ENCODE data around the gene TTC39A.

Gene TTC39A

GRCh38 chr1:51280321-51280978 lies 49.9 kb downstream of the TTC39A start:
- no peak for DNase-seq (ENCODE audit: low read depth)
- H3K4me3 ChIP-seq (ENCODE audit: low read depth, low read length): no peak overlapping the region
- TF ChIP-seq MAX (IDR thresholded peaks at IDR 0.05; ENCODE audit: low read depth, low read length) (no peak), CTCF (IDR thresholded peaks at IDR 0.05; ENCODE audit: low read depth, low read length) (no peak)

GRCh38 chr1:51276286-51276685 lies 54.1 kb downstream of the TTC39A start:
- H3K4me3 ChIP-seq (ENCODE audit: low read depth, low read length): no peak overlapping the region
- TF ChIP-seq MAX (IDR thresholded peaks at IDR 0.05; ENCODE audit: low read depth, low read length) (no peak), MYC (IDR thresholded peaks at IDR 0.05; ENCODE audit: low read depth, low read length) (no peak), CTCF (IDR thresholded peaks at IDR 0.05; ENCODE audit: low read depth, low read length) (no peak), POLR2A (IDR thresholded peaks at IDR 0.05; ENCODE audit: extremely low read depth, insufficient read length) (no peak)
- DNase-seq (ENCODE audit: low read depth): no peak

- no peak for TF ChIP-seq POLR2A (IDR thresholded peaks at IDR 0.05; ENCODE audit: extremely low read depth, insufficient read length)
- DNase-seq (ENCODE audit: low read depth): no peak
- H3K4me3 ChIP-seq (ENCODE audit: low read depth, low read length): no peak overlapping the region
Observed at GRCh38 chr1:51274676-51275075, 55.7 kb downstream of the TTC39A start.

- H3K4me3 ChIP-seq (ENCODE audit: low read depth, low read length): no peak overlapping the region
- DNase-seq (ENCODE audit: low read depth): no peak
- TF ChIP-seq CTCF (IDR thresholded peaks at IDR 0.05; ENCODE audit: low read depth, low read length) (no peak), MAX (IDR thresholded peaks at IDR 0.05; ENCODE audit: low read depth, low read length) (no peak), POLR2A (IDR thresholded peaks at IDR 0.05; ENCODE audit: extremely low read depth, insufficient read length) (no peak), MYC (IDR thresholded peaks at IDR 0.05; ENCODE audit: low read depth, low read length) (no peak)
Observed at GRCh38 chr1:51272916-51273315, 57.4 kb downstream of the TTC39A start.

- DNase-seq (ENCODE audit: low read depth): no peak
- TF ChIP-seq CTCF (IDR thresholded peaks at IDR 0.05; ENCODE audit: low read depth, low read length) (no peak), POLR2A (IDR thresholded peaks at IDR 0.05; ENCODE audit: extremely low read depth, insufficient read length) (no peak), MYC (IDR thresholded peaks at IDR 0.05; ENCODE audit: low read depth, low read length) (no peak), MAX (IDR thresholded peaks at IDR 0.05; ENCODE audit: low read depth, low read length) (no peak)
- H3K4me3 ChIP-seq (ENCODE audit: low read depth, low read length): no peak overlapping the region
Observed at GRCh38 chr1:51270751-51271150, 59.6 kb downstream of the TTC39A start.

GRCh38 chr1:51268634-51269033 lies 61.7 kb downstream of the TTC39A start:
- DNase-seq (ENCODE audit: low read depth): no peak
- no peak for TF ChIP-seq MAX (IDR thresholded peaks at IDR 0.05; ENCODE audit: low read depth, low read length)
- TF ChIP-seq MYC (IDR thresholded peaks at IDR 0.05; ENCODE audit: low read depth, low read length): no peak
- TF ChIP-seq POLR2A (IDR thresholded peaks at IDR 0.05; ENCODE audit: extremely low read depth, insufficient read length): no peak
- TF ChIP-seq CTCF (IDR thresholded peaks at IDR 0.05; ENCODE audit: low read depth, low read length): no peak
- H3K4me3 ChIP-seq (ENCODE audit: low read depth, low read length): no peak overlapping the region

All from NB4 (cell line).